Globus pallidus (tissue), 1 donor: ENCODE measurements around the gene IL18RAP.

Source experiments
- DNase-seq: peaks from one replicate; pipeline ENCODE4 v3.0.0-alpha.2; 2015; ENCODE audit warnings: low spot score

IL18RAP gene

DNA sequence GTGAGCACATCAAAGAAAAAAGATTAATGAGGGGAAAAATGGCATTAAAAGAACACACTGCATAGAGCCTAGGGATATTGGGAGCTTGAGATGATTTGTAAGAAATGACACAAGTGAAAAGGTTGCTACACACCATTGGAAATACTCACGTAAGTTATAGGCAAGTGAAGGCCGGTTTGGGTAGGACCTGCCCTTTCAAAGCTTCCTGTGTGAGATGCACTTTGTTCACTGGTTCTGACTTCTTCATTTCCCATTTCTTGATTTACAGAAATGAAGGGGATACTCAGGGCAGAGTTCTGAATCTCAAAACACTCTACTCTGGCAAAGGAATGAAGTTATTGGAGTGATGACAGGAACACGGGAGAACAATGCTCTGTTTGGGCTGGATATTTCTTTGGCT, at the start of gene IL18RAP:
TSS of gene IL18RAP (plus strand) at position 251 of the 400 bp plus-strand sequence. CDS start at position 369, 118 bp downstream.
- no peak for DNase-seq

- DNase-seq: no peak
These were observed 46.8 kb upstream of the IL18RAP start for GRCh38 chr2:102376052-102376591.

DNA sequence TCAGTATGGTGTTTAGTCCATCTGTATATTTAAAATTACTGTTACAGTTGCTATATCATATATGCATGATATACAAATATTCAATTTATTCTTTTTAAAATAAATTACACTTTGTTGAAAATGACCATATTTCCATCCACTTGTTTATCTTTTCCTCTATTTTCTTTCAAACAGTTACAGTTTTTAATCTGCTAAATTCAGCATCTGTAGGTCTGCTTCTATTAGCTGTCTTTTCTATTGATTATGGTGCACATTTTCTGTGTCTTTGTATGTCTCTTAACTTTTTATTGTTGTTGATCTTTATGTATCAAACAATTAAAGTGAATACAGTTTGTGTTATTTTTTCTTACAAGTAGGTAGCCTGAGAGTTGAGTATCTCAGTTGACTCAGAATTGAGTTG, 39.2 kb upstream of the IL18RAP start:
- no peak for DNase-seq

DNA sequence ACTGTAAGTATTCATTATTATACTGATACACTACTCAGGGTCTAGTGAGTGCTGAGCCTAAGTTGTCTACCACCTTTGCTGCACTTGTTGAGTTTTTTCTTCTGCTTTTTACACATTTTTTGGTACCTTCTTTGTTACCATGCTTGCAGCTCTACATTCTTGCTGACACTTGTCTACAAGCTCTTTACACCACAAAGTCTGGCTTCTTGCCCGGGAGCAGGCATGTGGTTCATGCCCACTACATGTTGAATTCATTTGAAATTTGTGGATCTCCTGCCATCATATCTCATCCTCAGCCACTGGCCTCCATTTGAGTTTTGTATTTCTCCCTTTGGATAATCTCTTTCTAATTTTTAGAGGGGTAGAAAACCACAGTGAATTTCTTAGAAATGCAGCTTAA, 37.4 kb upstream of the IL18RAP start:
- no peak for DNase-seq

GRCh38 chr2:102386004-102386403, 37.0 kb upstream of the IL18RAP start:
- no peak for DNase-seq

DNA sequence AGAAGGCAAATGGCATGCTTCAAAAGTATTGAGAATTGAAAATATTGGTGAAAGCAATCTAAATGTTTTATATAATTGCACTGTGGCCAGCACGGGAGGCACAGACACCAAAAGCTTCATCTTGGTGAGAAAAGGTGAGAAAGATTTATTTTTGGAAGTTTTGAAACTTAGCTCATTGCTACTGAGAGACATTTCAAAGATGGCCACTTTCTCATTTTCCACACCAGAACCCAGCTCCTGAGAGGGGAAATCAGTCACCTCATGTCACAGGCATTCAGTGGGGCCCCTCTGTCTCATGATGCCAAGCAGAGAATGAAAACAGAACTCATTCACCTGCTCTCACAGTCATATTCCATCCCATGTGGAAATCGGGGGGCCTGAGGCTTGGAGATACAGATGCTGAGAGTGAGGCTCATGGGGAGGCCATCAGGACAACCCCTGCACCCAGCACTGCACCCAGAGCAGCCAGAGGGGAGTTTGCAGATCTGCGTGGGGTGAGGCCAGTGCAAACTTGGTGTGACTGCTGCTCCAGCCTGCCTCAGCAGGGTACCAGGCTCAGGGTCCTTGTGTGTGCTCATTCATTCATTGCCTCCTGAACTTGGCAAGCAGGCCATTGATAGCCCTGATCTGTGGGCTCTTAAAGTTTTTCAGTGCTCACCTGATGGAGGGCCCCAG, 36.0 kb upstream of the IL18RAP start:
- no peak for DNase-seq

GRCh38 chr2:102387763-102388546, 35.0 kb upstream of the IL18RAP start:
- no peak for DNase-seq

GRCh38 chr2:102391565-102391964, 31.4 kb upstream of the IL18RAP start:
- no peak for DNase-seq

GRCh38 chr2:102392096-102392495, 30.9 kb upstream of the IL18RAP start:
- DNase-seq: no peak

- DNase-seq: no peak
These were observed 30.0 kb upstream of the IL18RAP start for GRCh38 chr2:102392942-102393341.

DNA sequence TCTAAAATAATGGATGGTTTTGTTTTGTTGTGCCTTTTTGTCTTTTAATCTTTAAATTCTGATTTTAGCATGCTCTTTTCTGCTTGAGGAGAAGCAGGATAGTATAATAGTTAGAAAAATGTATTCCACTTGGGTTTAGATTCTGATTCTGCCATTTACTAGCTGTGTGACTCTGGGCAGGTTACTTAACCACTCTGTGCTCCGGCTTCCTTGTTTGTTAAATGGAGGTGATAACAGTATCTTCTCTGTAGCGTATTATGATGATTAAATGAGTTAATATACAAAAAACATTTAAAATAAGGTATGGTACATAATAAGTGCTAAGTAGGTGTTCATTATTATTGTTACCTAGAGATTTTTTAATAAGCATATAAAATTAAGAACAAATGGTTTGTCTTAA, 26.9 kb upstream of the IL18RAP start:
- no peak for DNase-seq

GRCh38 chr2:102397209-102397608, 25.8 kb upstream of the IL18RAP start:
- DNase-seq: no peak

- DNase-seq: no peak
These were observed 23.3 kb upstream of the IL18RAP start for GRCh38 chr2:102399499-102400141.

DNA sequence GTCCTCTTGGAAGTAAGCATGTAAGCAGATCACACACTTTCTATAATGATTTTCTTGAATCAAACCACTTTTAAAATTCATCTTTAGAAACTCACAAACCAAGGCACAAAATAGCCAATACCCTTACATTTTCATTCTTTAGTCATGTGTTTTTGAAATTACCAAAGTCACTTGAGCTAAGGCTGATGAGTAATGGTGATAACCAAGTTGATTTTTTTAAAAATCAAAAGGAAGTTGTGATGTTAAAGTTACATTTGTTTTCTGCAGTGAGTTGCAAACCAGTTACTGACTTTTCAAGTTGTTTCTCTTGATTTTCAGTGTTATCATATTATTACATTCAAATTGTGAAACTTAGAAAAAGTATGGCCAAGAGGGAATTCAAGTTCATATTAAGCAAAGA, 21.5 kb upstream of the IL18RAP start:
- no peak for DNase-seq

DNA sequence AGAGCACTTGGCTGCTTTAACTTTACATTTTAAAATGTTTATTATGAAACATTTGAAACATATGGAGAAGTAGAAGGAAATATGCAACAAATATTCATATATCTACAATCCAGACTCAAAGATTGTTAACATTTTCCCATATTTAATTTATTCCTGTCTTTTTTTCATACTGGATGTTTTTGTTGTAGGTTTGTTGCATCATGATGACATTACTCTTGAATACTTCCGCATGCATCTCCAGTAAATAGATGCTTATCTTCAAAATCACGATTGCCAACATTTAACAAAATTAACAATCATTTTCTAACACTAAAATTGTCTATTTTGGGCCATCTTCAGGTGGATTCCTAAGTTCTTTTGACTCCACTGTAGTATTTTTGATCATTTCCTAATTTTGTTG, 21.1 kb upstream of the IL18RAP start:
- DNase-seq: no peak

DNA sequence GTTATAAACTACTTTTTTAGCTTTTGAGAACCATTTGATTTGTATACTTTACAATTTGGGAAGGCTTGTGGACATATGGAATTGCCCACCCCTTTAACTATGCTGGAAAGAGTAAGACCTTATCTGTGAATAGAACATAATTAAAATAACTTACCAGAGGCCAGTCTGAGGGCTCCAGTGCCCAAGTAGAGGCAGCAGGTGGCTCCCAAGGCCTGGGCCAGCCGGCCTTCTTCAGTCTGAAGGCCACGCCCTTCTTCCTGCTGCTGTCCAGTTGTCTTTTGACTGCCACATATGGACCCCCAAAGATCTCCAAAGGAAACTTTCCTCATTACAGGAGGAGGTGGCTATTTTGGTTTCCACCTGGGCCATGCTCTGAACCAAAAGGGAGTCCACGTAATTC, 12.0 kb upstream of the IL18RAP start:
- no peak for DNase-seq

DNA sequence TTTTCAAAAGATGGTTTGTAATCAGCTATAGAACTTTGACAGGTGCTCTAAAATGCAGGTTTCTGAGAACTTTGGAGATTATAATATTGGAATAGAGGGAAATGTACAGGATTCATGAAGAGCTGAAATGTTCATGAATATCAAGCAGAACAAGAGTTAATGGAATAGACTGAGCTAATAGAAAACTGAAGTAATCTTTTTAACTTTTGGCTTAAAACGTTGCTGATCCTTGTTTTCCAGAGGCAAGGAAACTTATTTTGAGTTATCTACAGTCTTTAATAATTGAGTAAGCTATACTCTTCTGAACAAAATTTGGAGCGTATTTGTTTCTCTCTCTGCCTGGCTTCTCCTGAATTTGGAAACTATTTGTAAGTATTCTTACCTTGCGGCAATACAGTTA, 10.8 kb upstream of the IL18RAP start:
- no peak for DNase-seq

DNA sequence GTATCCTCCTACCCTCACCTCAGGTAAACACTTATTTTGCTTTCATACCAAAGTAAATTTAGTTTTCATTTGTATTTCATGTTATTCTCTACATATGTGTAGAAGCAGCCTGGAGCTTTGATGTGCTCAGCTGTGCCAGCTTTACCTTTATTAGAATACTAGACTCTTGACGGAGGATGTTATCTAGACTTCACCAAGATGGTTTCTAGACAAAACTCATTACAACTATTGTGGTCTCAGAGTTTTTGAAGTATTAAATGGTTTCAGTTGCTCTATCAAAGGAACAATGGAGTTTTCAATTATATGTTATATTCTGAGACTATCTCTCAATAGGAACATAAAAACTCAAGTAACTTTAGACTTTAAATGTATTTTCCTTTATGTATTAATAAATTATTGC, 5.0 kb upstream of the IL18RAP start:
- no peak for DNase-seq

DNA sequence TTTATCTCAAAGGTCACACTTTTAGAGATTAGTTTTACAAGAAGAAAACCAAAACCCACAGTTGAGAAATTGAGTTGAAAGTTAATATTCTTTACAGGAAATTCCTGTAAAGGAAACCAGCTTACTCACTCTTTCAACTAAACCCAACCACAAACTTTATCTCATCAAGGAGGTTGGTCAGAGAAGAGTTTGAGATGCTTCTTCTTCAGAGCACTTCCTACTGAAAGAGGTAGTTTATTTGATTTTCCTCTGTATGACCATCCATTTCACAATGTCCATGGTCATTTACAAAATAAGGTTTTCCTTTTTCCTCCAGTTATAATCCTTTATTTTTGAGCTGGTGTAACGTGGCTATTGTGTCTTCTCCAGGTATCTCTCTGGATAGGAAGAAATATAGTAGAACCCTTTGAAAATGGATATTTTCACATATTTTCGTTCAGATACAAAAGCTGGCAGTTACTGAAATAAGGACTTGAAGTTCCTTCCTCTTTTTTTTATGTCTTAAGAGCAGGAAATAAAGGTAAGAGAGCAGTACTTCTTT, 4.5 kb upstream of the IL18RAP start:
- DNase-seq: no peak

DNA sequence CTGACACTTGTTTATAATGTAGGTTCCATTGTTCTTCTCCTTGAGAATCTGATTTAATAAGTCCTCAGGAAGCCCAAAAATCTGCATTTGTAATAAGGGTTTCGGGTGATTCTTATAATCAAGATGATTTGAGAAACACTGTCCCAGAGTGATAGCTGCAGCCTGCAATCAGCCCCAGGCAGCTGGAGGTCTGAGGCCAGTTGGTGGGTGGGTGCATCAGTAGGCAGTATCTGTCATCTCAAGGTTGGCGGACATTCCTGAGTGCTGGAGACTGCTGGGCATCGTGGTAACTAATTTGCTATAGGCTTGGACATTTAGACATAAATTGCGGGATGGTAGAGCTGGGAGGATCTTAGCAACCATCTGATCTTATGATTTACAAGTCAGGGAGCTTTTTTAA, 2.7 kb upstream of the IL18RAP start:
- DNase-seq: no peak

DNA sequence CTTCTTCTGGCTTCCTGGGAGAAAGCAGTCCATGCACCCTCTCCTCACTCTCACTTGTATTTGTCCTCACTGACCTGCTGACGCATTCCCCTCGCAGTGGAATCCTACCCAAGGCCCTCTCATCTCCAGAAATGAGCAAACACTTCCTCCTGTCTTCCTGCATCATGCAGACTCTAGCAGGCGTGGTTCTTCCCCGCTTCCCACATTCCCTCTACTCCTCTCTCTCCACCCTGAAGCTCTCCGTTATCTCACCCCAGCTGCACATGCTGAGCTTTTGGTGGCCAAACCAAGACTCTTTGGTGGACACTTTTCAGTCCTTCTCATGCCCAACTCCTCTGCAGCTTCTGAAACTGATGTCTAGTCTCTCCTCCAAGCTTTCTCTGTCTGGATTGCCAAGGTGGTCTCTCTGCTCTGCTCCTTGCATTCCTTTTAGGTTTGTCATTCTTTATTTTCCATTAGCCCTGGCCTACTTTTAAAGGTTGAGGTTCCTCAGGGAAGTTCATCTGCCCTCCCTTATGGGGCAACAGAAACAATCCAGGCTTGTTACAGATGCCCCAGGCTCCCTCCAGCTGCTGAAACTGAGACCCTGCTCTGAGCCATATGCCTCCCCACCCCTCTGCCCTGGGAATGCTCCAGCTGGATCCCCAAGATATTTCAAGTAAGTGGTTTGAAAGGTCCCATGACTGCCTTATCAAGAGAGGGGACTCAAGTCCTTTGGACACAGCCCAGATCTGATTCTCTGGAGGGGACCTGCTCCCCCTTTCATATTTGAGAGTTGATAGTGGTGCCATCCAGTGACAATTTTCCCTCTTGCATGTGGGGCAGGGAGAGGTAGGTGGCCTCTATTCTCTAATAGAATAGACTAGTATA, 835 bp upstream of the IL18RAP start:
- DNase-seq: no peak

- DNase-seq: no peak
These were observed 408 bp downstream of the IL18RAP start for GRCh38 chr2:102423368-102423767.
